Measurements from ENCODE around the gene TMEM51.

DNA sequence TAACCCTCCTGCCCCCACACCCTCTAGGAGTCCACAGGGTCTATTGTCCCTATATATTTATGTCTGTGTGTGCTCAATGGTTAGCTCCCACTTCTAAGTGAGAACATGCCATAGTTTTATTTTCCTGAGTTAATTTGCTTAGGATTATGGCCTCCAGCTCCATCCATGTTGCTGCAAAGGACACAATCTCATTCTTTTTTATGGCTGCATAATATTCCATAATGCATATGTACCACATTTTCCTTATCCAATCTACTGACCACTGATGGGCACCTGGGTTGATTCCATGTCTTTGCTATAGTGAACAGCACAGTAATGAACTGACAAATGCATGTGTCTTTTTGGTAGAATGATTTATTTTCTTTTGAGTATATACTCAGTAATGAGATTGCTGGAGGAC, 80.1 kb downstream of the TMEM51 start:
- no peak for TF ChIP-seq GATAD2B (IDR thresholded peaks at IDR 0.05; ENCODE audit: borderline replicate concordance)
- TF ChIP-seq HMGN3 (IDR thresholded peaks at IDR 0.05; ENCODE audit: borderline replicate concordance, extremely low read depth, insufficient read length, low read depth, low read length) = no peak
- TF ChIP-seq KDM1A (IDR thresholded peaks at IDR 0.05) = no peak
- TF ChIP-seq EZH2 (IDR thresholded peaks at IDR 0.05; ENCODE audit: borderline replicate concordance, low read depth, low read length) = no peak
- TF ChIP-seq FOXM1 (IDR thresholded peaks at IDR 0.05; ENCODE audit: low read depth) = no peak
- no peak for TF ChIP-seq FOXM1 (CRISPR knock-in tag; IDR thresholded peaks at IDR 0.05; ENCODE audit: low read depth)
- no peak for TF ChIP-seq SOX6 (IDR thresholded peaks at IDR 0.05)
- TF ChIP-seq CHD4 (IDR thresholded peaks at IDR 0.05; ENCODE audit: insufficient read depth, insufficient replicate concordance, low read depth, low read length, poor library complexity, severe bottlenecking) = no peak
- TF ChIP-seq POLR2A (conservative IDR thresholded peaks at IDR 0.05) = no peak
- no peak for TF ChIP-seq RBFOX2 (IDR thresholded peaks at IDR 0.05; ENCODE audit: low read depth, low read length)
- no peak for TF ChIP-seq CTCF (IDR thresholded peaks at IDR 0.05 in 2 of 3, conservative IDR thresholded peaks at IDR 0.05 in 1 of 3; ENCODE audit: insufficient read depth in 2 of 3, low read depth in 1 of 3, low read length in 3 of 3)
- TF ChIP-seq MITF (IDR thresholded peaks at IDR 0.05) = no peak
- no peak for TF ChIP-seq SIN3A (IDR thresholded peaks at IDR 0.05; ENCODE audit: borderline replicate concordance in 2 of 2, control insufficient read depth in 1 of 2, low read depth in 2 of 2, low read length in 2 of 2)
- TF ChIP-seq HDAC8 (tag; IDR thresholded peaks at IDR 0.05) = no peak
- TF ChIP-seq MAX (CRISPR knock-in tag; IDR thresholded peaks at IDR 0.05) = no peak
